HepG2 (cell line): ENCODE results near the gene OOSP3. TPM values are rescaled to one million over a fixed set of nuclear protein-coding genes. Genes with fewer than 3 reads are reported as not detected.

ENCODE experiments used
- ATAC-seq: fragments of 200-7000 bp; cut with Tn5 transposase; 3 replicates; pipeline ENCODE4 v1.9.1; 2020; ENCODE audit warnings: mild to moderate bottlenecking, moderate library complexity
- BruUV-seq: library from RNA; stranded (reverse); fragments of 400-500 nt; replicated peaks from 2 replicates; lab custom pipeline; 2021; lab: Mats Ljungman, UMichigan
- CTCF ChIA-PET: fragments of 300-600 bp; formaldehyde crosslinking; extraction: SDS; loops from one replicate; lab custom pipeline; 2021; ENCODE audit warnings: low total read pairs, inconsistent platforms, low intra/inter-chr PET ratio; lab: Yijun Ruan, JAX
- POLR2A ChIA-PET: fragments of 350-600 bp; sonication (Branson Sonifier 250); formaldehyde crosslinking; loops from one replicate; lab custom pipeline; 2020; ENCODE audit warnings: antibody characterized with exemption, inconsistent platforms; lab: Yijun Ruan, JAX
- DNase-seq: peaks from one replicate; pipeline ENCODE4 v3.0.0-alpha.2; 2015; ENCODE audit warnings: low spot score
- FAIRE-seq: peaks from 3 replicates; lab custom pipeline; 2011; peaks lifted over from hg19 to GRCh38; lab: Jason Lieb, UNC
- H2AFZ ChIP-seq: one replicate; pipeline ENCODE4 v1.6.1; 2011; ENCODE audit warnings: low read length, inconsistent platforms
- H3K27ac ChIP-seq: fragments of 300-600 bp; 3 replicates; pipeline ENCODE4 v1.8.0; 2011; ENCODE audit warnings: mixed run types, mild to moderate bottlenecking, mixed read lengths, low read length, inconsistent platforms; ENCODE audit not compliant: insufficient read depth; ENCODE audit errors: extremely low read length
- H3K27me3 ChIP-seq, 2 experiments: fragments of 200-600 bp in 1 of 2; 2 replicates in 1 of 2; 3 replicates in 1 of 2; pipeline versions ENCODE4 v1.6.0 to v1.8.0; 2011; ENCODE audit warnings: low read length in 2 of 2, mild to moderate bottlenecking in 2 of 2, moderate library complexity in 2 of 2, inconsistent platforms in 1 of 2; ENCODE audit not compliant: insufficient read depth in 2 of 2, control insufficient read depth in 1 of 2
- H3K36me3 ChIP-seq, 2 experiments: fragments of 200-600 bp in 1 of 2; replicated peaks in 1 of 2; 2 replicates in 1 of 2; 3 replicates in 1 of 2; pipeline versions ENCODE4 v1.5.1 to v1.8.0; 2011; ENCODE audit warnings: low read length in 2 of 2, inconsistent platforms in 1 of 2; ENCODE audit not compliant: insufficient read depth in 2 of 2, control insufficient read depth in 1 of 2
- H3K4me1 ChIP-seq: 2 replicates; pipeline ENCODE4 v1.5.1; 2012; ENCODE audit warnings: low read length, inconsistent platforms; ENCODE audit not compliant: insufficient read depth
- H3K4me2 ChIP-seq: 2 replicates; pipeline ENCODE4 v1.6.0; 2011; ENCODE audit warnings: low read depth, low read length, inconsistent platforms
- H3K4me3 ChIP-seq, 3 experiments: fragments of 200-600 bp in 1 of 3; sonication (generic), shearing (Covaris generic) in 1 of 3; replicated peaks in 1 of 3; 2 replicates each; pipeline ENCODE4 v1.5.1; 2011 to 2016; ENCODE audit warnings: low read length in 3 of 3, inconsistent platforms in 2 of 3, low read depth in 2 of 3, mild to moderate bottlenecking in 2 of 3, control low read depth in 1 of 3, mixed read lengths in 1 of 3; ENCODE audit not compliant: insufficient read depth in 1 of 3
- H3K79me2 ChIP-seq: one replicate; pipeline ENCODE4 v1.6.1; 2011; ENCODE audit warnings: low read length, inconsistent platforms; ENCODE audit not compliant: insufficient read depth
- H3K9ac ChIP-seq: 2 replicates; pipeline ENCODE4 v1.6.0; 2011; ENCODE audit warnings: mild to moderate bottlenecking, low read depth, low read length, inconsistent platforms; ENCODE audit not compliant: insufficient read depth
- H3K9me3 ChIP-seq: 2 replicates; pipeline ENCODE4 v1.5.1; 2012; ENCODE audit warnings: mild to moderate bottlenecking, low read length
- H4K20me1 ChIP-seq: 2 replicates; pipeline ENCODE4 v1.6.0; 2011; ENCODE audit warnings: inconsistent platforms, mild to moderate bottlenecking, low read length, moderate library complexity; ENCODE audit not compliant: insufficient read depth
- FOXJ3 ChIP-seq: sonication (generic); formaldehyde crosslinking; IDR thresholded peaks from 2 replicates; pipeline ENCODE4 v1.4.0; 2020; ENCODE audit warnings: missing genetic modification reagents, mild to moderate bottlenecking, borderline replicate concordance
- GABPA ChIP-seq, 2 experiments: IDR thresholded peaks; 2 replicates each; pipeline ENCODE4 v1.6.1; 2011 to 2016; ENCODE audit warnings: low read depth in 2 of 2, low read length in 1 of 2, missing biosample characterization in 1 of 2, missing genetic modification characterization in 1 of 2
- RELA ChIP-seq: sonication (generic); formaldehyde crosslinking; IDR thresholded peaks from 2 replicates; pipeline ENCODE4 v1.4.0; 2020; ENCODE audit warnings: missing genetic modification reagents
- TBL1XR1 ChIP-seq: fragments of 150-350 bp; IDR thresholded peaks from 2 replicates; pipeline ENCODE4 v1.6.1; 2014; ENCODE audit warnings: borderline replicate concordance, low read length; ENCODE audit not compliant: partially characterized antibody
- THAP11 ChIP-seq: IDR thresholded peaks from 2 replicates; pipeline ENCODE4 v1.6.1; 2016; ENCODE audit warnings: missing biosample characterization, missing genetic modification reagents
- ZFP36 ChIP-seq: fragments of 150-350 bp; IDR thresholded peaks from 2 replicates; pipeline ENCODE4 v1.6.1; 2018; ENCODE audit warnings: borderline replicate concordance, low read length, low read depth; ENCODE audit not compliant: partially characterized antibody
- ZFP36L2 ChIP-seq: sonication (generic); formaldehyde crosslinking; IDR thresholded peaks from 2 replicates; pipeline ENCODE4 v1.4.0; 2020; ENCODE audit warnings: missing genetic modification reagents
- ZNF253 ChIP-seq: sonication (generic); formaldehyde crosslinking; IDR thresholded peaks from 2 replicates; pipeline ENCODE4 v1.8.0; 2022; ENCODE audit warnings: mild to moderate bottlenecking, missing genetic modification reagents, borderline replicate concordance
- ZNF788 ChIP-seq: sonication (generic); formaldehyde crosslinking; IDR thresholded peaks from 2 replicates; pipeline ENCODE4 v1.5.0; 2020; ENCODE audit warnings: mild to moderate bottlenecking, missing genetic modification reagents, borderline replicate concordance
- ZSCAN22 ChIP-seq: sonication (generic); formaldehyde crosslinking; IDR thresholded peaks from 2 replicates; pipeline ENCODE4 v1.4.0; 2020; ENCODE audit warnings: mild to moderate bottlenecking, missing genetic modification reagents
- WGBS: methylation state at CpG from one replicate; pipeline ENCODE4 v1.1.6; 2017; ENCODE audit warnings: low lambda C conversion rate; 5-methylcytosine and 5-hydroxymethylcytosine counted together
- in situ Hi-C: cut with HindIII; loops from 2 replicates; pipeline ENCODE4 v1.10.0; 2017; ENCODE audit warnings: low pct_unique_long_range_greater_than_20kb; ENCODE audit not compliant: extremely low pct_ligation_motif_present
- intact Hi-C: fragments of 100-400 bp; cut with micrococcal nuclease; formaldehyde crosslinking; loops from one replicate; pipeline ENCODE4 v1.10.0; 2022; ENCODE audit not compliant: unreplicated experiment
- polyA plus RNA-seq, 8 experiments: library from polyadenylated mRNA; depleted of rRNA in 3 of 8; stranded (reverse) in 7 of 8; unstranded in 1 of 8; fragments of >200 nt; fragmentation: Illumina TruSeq in 4 of 8; extraction: Trizol in 4 of 8; gene quantifications; 2 replicates each; pipeline versions ENCODE4 v1.2.1 to v1.2.3, GENCODE V29; 2011 to 2016; ENCODE audit warnings: low read depth in 4 of 8, missing spikeins in 1 of 8, mixed read lengths in 1 of 8; ENCODE audit not compliant: insufficient read depth in 1 of 8
- total RNA-seq, 5 experiments: library from RNA; depleted of rRNA; stranded (reverse); fragments of >200 nt; fragmentation: Illumina TruSeq; extraction: Trizol; gene quantifications; 2 replicates each; pipeline ENCODE4 v1.2.3, GENCODE V29; 2016; ENCODE audit warnings: low read depth in 1 of 5
- TF ChIP-seq, protein P1 (sequence below): sonication (generic); formaldehyde crosslinking; IDR thresholded peaks from 2 replicates; pipeline ENCODE4 v1.5.1; 2020; ENCODE audit warnings: mild to moderate bottlenecking, missing genetic modification reagents, moderate library complexity

The OOSP3 gene
- total and polyA plus RNA-seq, 2 of the 13 experiments (the other 11 are each of a cell fraction or from before 2014, with no cell fraction given), result not detected

DNA sequence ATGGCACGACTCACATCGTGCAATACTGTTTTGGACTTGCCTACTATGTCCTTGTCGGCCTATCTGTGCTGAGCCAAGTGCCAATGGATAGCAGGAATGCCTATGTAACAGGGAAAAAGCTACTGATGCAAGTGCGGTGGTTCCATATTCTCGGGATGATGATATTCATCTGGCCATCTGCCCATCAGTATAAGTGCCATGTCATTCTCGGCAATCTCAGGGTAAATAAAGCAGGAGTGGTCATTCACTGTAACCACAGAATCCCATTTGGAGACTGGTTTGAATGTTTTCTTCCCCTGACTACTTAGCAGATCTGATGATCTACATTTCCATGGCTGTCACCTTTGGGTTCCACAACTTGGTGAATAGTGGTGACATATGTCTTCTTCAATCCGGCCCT is 20.1 kb downstream of the OOSP3 start:
- in situ Hi-C loops, result no loop called here
- H3K9ac ChIP-seq, result no peak overlapping the region
- intact Hi-C loops, result no loop called here
- DNase-seq, result no peak
- H3K9me3 ChIP-seq, result no peaks in the 10 kb centered on the region
- H3K79me2 ChIP-seq, result no peaks in the 10 kb centered on the region
- FAIRE-seq, result no peak
- ATAC-seq, result no peak
- H3K4me3 ChIP-seq, result no peak overlapping the region
- H3K4me1 ChIP-seq, result no peaks in the 10 kb centered on the region
- no peaks in the 10 kb centered on the region; a peak in 1 of 5 replicates for H3K27me3 ChIP-seq
- H3K27ac ChIP-seq, result no peak overlapping the region
- TF ChIP-seq FOXJ3, result no peak
- no peak for TF ChIP-seq RELA (CRISPR knock-in tag)
- no peak for TF ChIP-seq ZSCAN22
- TF ChIP-seq TBL1XR1, result no peak
- no peak for TF ChIP-seq ZNF253 (CRISPR knock-in tag)
- TF ChIP-seq THAP11 (CRISPR knock-in tag), result no peak
- TF ChIP-seq ZFP36, result no peak
- TF ChIP-seq, protein P1, sequence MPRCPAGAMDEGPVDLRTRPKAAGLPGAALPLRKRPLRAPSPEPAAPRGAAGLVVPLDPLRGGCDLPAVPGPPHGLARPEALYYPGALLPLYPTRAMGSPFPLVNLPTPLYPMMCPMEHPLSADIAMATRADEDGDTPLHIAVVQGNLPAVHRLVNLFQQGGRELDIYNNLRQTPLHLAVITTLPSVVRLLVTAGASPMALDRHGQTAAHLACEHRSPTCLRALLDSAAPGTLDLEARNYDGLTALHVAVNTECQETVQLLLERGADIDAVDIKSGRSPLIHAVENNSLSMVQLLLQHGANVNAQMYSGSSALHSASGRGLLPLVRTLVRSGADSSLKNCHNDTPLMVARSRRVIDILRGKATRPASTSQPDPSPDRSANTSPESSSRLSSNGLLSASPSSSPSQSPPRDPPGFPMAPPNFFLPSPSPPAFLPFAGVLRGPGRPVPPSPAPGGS (CRISPR knock-in tag), result no peak
- TF ChIP-seq ZNF788 (CRISPR knock-in tag), result no peak
- TF ChIP-seq GABPA (IDR thresholded peaks at IDR 0.05; ENCODE audit: low read depth, low read length), result no peak
- TF ChIP-seq GABPA (CRISPR knock-in tag; IDR thresholded peaks at IDR 0.05; ENCODE audit: low read depth), result no peak
- no peak for TF ChIP-seq ZFP36L2 (CRISPR knock-in tag)
- no peak overlapping the region for H3K4me2 ChIP-seq
- no peak overlapping the region for H2AFZ ChIP-seq
- ChIA-PET POLR2A (no interaction called here), CTCF (no interaction called here)
- H3K36me3 ChIP-seq, result no peaks in the 10 kb centered on the region
- no TSS peak for BruUV-seq
- no peaks in the 10 kb centered on the region for H4K20me1 ChIP-seq
- 19% methylated on average over 7 of the region's 7 CpGs for WGBS
